PFSK-1 (cell line): ENCODE measurements around the gene VSNL1.

ENCODE experiments used
- POLR2AphosphoS5 ChIP-seq: IDR thresholded peaks from 2 replicates; pipeline ENCODE4 v1.6.1; 2012; ENCODE audit warnings: low read depth, mild to moderate bottlenecking, control low read depth, low read length, moderate library complexity
- SIN3A ChIP-seq: IDR thresholded peaks from 2 replicates; pipeline ENCODE4 v1.6.1; 2012; ENCODE audit warnings: mild to moderate bottlenecking, low read length, moderate library complexity, borderline replicate concordance; ENCODE audit not compliant: insufficient read depth
- TAF1 ChIP-seq: IDR thresholded peaks from 2 replicates; pipeline ENCODE4 v1.6.1; 2012; ENCODE audit warnings: low read length, control low read depth, borderline replicate concordance; ENCODE audit not compliant: insufficient read depth
- TF ChIP-seq, protein P1 (sequence below), 2 experiments: IDR thresholded peaks; 2 replicates each; pipeline versions ENCODE4 v1.6.1 to v1.8.0; 2011 to 2012; ENCODE audit warnings: low read depth in 2 of 2, low read length in 2 of 2, control low read depth in 1 of 2, inconsistent platforms in 1 of 2, mild to moderate bottlenecking in 1 of 2, moderate library complexity in 1 of 2; ENCODE audit not compliant: insufficient read depth in 1 of 2

DNA sequence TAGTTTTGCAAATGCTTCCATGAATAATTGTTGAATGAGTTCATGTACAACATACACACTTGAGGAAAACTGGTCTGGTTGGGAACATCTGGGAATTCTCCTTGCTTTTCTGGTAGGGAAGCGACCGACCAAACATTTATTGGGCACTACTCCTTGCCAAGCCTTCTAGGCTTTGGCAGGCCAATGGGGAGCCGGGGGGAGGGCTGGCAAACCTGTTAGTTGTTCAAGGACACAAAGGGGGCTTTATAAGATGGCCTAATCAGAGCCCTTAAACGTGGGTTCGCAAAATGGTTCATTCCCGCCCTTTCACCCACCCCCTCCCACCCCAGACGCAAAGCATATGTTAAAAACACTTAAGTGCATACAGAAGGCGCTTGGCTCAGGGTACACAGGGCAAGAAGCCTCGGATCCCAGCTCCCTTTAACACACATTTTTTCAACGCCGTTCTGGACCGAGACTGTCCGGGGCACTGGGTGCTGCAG, 844 bp upstream of the VSNL1 start:
- TF ChIP-seq, protein P1, sequence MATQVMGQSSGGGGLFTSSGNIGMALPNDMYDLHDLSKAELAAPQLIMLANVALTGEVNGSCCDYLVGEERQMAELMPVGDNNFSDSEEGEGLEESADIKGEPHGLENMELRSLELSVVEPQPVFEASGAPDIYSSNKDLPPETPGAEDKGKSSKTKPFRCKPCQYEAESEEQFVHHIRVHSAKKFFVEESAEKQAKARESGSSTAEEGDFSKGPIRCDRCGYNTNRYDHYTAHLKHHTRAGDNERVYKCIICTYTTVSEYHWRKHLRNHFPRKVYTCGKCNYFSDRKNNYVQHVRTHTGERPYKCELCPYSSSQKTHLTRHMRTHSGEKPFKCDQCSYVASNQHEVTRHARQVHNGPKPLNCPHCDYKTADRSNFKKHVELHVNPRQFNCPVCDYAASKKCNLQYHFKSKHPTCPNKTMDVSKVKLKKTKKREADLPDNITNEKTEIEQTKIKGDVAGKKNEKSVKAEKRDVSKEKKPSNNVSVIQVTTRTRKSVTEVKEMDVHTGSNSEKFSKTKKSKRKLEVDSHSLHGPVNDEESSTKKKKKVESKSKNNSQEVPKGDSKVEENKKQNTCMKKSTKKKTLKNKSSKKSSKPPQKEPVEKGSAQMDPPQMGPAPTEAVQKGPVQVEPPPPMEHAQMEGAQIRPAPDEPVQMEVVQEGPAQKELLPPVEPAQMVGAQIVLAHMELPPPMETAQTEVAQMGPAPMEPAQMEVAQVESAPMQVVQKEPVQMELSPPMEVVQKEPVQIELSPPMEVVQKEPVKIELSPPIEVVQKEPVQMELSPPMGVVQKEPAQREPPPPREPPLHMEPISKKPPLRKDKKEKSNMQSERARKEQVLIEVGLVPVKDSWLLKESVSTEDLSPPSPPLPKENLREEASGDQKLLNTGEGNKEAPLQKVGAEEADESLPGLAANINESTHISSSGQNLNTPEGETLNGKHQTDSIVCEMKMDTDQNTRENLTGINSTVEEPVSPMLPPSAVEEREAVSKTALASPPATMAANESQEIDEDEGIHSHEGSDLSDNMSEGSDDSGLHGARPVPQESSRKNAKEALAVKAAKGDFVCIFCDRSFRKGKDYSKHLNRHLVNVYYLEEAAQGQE (IDR thresholded peaks at IDR 0.05; ENCODE audit: insufficient read depth in 1 of 2, low read depth in 2 of 2, low read length in 2 of 2): no peak
- TF ChIP-seq POLR2AphosphoS5 (no peak), TAF1 (no peak), SIN3A (no peak)
